GM18505 (cell line): ENCODE data around the gene STARD13.
A peak's percentile ranks its signal among the peaks of the same experiment; 100 is the strongest.

Experiments
- ATAC-seq: cut with Tn5 transposase; IDR thresholded peaks from one replicate; pipeline ENCODE4 v1.9.1; 2021; ENCODE audit not compliant: unreplicated experiment
- POLR2A ChIP-seq: IDR thresholded peaks from 4 replicates; pipeline ENCODE4 v1.6.1; 2011; ENCODE audit warnings: borderline replicate concordance; ENCODE audit not compliant: insufficient read depth, insufficient read length; ENCODE audit errors: extremely low read depth

Gene STARD13

DNA sequence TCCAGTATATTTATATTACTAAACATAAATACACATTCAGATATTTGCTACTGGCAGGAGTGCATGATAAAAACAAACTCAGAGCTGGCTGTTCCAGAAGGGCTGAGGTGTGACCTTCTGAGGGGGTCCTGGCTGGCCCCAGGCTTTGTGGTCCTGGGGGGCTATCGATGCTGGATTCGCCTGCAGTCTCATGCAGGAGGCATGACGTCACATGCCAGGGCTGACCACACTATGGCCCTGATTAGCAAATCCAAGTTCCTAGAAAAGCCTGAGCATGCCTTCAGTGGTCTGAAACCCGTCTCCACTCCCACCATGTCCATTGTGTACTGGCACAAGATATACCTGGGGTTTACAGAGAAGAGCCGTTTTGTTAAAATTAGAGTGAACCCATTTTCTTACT lies 171.4 kb downstream of the STARD13 start:
- no peak for TF ChIP-seq POLR2A
- ATAC-seq, result no peak

DNA sequence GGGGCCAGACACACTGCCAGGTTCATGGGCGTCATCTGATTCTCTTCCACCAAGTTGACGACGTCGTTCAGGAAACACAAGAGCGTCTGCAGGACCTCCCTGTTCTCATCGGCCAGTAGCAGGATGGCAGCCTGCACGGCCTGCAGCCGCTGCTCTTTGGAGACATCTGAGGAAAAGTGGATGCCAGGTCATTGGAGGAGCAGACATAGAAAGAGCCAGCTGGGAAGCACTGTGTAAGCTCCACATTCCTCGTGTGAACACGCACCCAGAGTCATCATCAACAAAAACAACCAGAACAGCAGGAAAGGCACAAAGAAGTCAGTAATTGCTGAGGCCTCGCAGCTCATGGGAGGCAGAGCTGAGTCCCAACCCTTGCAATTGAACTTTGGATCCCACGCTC lies 172.8 kb downstream of the STARD13 start:
- no peak for TF ChIP-seq POLR2A
- ATAC-seq, result no peak

DNA sequence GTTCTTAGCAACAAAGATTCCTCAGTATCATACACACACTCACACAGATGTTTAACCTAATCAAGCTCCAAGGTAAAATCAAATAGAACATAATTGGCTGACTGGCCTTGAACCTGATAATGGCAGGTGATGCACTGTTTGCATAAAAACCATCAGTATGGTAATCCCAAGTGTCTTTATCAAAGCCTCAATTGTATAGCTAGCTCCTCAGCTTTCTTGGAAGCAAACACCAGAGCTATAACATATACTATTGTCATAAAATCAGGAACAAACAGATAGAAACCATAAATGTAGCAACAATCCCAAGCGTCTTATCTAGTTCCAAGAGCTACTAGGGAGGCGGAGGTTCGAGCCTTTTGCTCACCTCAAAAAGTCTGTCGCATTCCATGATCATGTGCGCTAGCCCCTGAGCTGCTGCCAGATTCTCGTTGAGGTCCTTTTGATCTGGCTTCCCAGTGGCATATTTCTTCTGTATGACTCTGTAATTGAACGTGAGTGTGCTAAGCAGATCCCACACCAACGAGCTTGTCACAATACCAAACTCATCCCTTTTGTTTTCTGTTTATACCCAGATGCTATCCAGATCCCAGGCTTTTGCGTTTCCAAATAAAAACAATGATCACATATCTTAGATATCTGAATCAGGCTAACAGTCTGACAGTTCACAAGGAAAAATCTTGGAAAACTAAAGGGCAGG lies 174.0 kb downstream of the STARD13 start:
- TF ChIP-seq POLR2A, result no peak
- peak; percentile 21 for ATAC-seq

DNA sequence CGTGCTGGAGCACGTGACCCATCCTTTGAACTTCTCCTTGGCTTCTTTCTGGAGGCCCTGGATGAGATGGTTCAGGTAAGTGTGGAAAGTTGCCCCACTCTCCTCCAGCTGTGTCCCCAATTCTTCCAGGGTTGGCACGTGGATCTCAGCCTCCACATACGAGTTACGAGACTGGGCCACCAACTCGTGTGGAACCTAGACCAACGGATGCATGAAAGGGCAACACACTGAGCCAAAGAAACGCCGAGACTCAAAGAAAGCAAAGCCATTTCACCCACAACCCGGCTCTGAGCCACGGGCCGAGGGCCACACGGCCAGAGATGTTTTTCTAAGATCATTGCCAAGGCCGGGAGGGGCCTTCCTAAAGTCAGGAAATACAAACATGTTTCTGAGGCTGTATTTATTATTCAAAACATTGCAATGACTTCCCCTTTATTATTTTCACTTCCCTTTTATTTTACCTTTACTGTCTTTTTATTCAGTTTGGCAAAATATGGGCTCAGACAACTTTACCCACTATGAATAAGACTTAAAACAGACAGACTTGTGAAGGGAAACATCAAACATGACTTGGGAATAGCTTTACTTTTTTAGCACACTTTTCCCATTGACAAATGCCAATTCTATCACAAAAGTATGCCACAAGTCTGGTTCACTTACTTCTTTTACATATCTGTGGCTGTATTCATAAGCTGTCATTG lies 174.7 kb downstream of the STARD13 start:
- ATAC-seq, result peak; percentile 56
- no peak for TF ChIP-seq POLR2A

DNA sequence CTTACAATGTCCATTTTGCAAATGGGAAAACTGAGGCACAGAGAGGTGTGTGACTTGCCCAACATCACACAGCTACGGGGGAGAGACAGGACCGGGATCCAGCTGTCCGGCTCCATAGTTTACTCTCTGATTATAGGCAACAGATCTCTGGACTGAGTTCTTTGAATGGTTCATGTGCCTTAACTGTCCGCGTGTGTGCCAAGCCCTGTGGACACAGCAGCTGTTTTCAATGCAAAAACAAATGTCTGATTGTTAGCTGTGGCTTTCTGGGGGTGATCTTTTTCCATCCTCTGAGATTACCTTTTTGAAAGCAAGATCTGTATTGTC lies 175.2 kb downstream of the STARD13 start:
- TF ChIP-seq POLR2A, result no peak
- no peak for ATAC-seq

DNA sequence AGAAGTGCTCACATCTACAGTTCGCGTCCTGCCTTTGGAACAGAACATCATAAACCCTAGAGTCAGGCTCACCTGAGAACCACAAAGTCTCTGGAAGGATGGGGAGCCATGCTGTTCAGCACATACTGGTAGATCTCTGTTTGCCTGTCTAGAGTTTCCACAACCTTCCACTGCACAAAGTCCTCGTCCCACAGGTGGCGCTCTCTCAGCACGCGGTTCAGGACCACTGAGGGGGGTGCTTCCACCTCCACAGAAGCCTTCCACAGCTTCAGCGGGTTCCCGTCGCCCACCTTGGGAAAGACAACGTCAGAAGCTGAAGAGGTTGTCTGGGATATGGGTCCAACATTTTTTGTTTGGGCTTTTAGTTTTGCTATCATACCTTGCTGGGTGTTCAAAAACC lies 175.8 kb downstream of the STARD13 start:
- TF ChIP-seq POLR2A, result no peak
- ATAC-seq, result no peak

DNA sequence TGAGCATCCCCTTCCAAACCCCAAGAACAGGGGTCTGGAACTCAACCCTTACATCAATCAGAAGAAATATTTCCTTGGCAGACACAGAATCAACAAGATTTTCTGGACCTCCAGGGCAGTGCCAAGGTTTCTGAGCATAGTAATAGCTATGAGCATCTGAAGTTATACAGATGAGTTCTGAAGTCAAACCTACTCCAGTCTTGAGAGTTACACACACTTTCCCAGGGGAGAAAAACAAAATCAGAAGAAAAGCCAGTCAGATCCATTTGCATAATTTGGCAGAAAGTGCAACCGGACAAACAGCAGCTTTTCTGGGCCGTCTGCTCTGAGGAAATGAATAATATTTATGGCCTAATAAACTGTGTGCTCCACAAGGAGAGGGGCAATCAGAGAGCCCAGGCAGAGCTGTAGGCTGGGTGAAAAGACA lies 176.3 kb downstream of the STARD13 start:
- TF ChIP-seq POLR2A, result no peak
- no peak for ATAC-seq

DNA sequence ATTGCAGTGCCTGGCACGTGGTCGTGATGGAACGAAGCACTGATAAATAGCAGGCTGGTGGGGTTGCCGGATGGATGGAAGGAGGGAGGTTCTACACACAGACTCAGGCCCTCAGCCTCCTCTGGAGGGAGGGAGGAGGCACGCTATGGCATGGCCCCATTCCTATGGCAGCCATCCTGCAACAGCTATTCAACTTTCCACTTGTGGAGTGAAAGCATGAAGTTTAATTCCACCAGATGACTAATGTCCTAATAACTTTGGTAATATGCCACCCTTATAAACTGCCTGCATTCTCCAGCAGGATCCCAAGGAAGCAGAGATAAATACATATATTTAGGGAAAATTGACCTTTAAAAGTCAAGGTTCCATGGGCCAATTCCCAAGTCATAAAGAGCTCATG lies 176.9 kb downstream of the STARD13 start:
- no peak for ATAC-seq
- no peak for TF ChIP-seq POLR2A

DNA sequence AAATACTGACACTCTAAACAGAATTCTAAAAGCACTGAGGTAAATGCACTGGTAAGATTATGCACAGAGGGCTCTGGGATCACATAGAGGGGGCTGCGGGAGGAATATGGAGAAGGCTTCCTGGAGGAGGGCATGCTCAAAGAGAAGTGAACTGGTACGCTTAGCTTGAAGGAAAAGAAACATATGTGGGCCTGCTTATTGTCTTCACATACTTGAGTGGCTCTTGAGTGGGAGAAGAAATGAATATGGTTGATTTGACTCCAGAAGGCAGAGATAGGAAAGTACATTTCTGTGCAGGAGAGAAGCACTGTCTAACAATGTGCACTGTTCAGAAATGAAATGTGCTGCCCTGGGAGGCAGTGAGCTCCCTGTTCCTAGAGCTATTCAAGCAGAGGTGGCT lies 178.2 kb downstream of the STARD13 start:
- no peak for ATAC-seq
- no peak for TF ChIP-seq POLR2A

DNA sequence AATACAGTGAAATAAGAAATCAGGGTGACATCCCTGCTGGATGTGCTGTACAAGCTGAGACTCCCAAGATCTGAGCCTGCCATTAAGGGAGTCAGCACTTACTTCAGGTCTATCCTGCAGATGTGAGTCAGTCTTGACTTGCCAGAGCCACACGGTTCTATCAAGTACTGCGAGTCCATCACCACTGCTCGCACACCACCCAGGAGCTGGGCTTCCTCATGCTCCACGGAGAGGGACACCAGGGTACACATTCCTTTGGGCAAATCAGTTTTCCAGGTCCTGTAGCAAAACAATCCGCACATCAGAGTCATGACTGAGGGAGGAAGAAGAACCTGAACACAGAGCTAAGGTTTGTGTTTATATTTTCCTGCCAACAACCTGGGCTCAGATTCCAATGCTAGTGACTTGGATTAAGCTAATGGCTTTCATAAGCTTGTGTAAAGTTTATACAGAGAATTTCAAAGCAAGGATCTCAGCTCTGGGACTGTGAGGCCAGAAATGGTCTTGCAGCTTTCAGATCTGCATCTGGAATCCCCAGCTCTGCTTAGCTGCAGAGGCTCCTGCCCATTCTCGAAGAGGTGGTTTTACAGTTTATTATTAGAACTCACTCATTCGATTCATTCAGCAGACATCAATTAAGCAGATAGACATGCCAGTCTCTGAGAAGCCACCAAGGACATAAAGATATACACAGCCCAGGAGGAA lies 178.7 kb downstream of the STARD13 start:
- no peak for ATAC-seq
- no peak for TF ChIP-seq POLR2A

DNA sequence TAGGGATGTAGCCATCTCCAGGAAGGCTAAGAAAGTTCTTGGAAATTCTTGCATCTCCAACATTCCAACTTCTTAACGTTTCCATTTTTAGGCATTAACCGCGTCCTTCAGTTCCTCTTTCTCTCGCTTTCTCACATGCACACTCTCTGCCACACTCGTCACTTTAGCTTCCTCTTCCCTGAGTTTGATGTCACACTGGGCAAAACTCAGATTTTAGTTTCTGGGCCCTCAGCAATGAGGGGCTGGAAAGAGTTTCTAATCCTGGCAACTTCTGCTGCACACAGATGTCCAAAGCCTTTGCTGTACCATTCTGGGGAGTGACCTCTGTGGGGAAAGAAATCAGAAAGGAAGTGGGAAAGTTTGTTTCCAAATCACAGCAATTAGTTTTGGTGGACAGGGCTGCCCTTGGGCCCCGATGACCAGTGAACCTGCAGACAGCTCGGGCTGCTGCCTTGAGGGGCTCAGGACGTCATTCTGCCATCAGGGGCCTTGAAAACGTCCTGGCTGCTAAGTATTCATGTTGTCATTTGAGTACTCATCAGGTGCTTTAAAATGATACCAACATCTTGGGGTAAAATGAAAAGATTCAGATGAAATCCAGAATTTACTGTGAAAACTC lies 180.1 kb downstream of the STARD13 start:
- no peak for TF ChIP-seq POLR2A

DNA sequence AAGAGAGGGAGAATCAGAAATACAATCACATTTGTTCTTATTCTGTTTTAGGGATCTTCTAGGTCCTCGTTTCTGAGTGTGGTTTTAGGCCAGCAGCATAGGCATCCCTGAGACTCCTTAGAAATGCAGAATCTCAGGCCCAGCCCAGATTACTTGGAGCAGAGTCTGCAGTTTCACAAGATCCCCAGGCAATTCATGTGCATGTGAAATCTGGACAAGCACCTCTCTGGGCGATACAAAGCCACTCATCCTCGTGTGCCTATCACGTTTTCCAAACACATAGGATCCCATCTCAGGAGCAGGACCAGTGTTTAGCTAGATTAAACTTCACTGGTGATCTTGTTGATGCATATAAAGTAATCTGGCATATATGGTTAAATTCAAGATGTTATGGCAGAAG lies 182.1 kb downstream of the STARD13 start:
- no peak for ATAC-seq
- TF ChIP-seq POLR2A, result no peak

More for the DNA sequence above, 180.1 kb downstream of the STARD13 start:
- ATAC-seq, result no peak

DNA sequence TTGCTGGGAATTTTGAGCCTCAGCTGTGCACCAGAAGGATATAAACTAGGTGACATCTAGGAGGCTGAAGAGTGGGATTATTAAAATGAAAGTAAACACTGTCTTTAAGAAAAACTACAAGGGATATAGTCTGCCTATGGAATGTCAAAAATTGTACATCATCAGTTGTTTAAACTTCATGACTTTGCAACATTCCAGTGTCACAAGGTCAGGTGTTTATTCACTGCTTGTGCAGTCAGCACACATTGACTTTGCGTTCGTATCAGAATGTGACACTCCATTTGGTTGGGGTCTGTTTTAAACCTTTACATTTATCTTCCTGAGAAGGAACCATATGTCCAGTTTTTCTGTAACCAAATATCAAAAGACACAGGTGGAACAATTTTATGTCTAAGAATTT lies 183.7 kb downstream of the STARD13 start:
- no peak for ATAC-seq
- no peak for TF ChIP-seq POLR2A
